Measurements from ENCODE around the gene EMC7. TPM values are rescaled to one million over a fixed set of nuclear protein-coding genes. Genes with fewer than 3 reads are reported as not detected.
A peak's percentile ranks its signal among the peaks of the same experiment; 100 is the strongest.

Gene EMC7
- total RNA-seq, 2 donors from 2014 or later: 75.7 to 77.6 TPM

GRCh38 chr15:34046471-34047145 lies 55.1 kb downstream of the EMC7 start:
- ATAC-seq (replicated peaks in 1 of 2) (no peak), DNase-seq (no peak)
- no peak overlapping the region for H3K4me3 Mint-ChIP-seq
- peaks cover 16 to 17% of the 10 kb centered on the region in 2 donors for H3K9me3 Mint-ChIP-seq
- H3K36me3 Mint-ChIP-seq (ENCODE audit: insufficient read depth in 2 of 2): peaks cover 12 to 21% of the 10 kb centered on the region in 2 donors
- H3K4me1 Mint-ChIP-seq (ENCODE audit: low read depth): peaks cover 15% of the 10 kb centered on the region
- no peak overlapping the region for H3K27ac Mint-ChIP-seq
- no peaks in the 10 kb centered on the region for H3K27me3 Mint-ChIP-seq (ENCODE audit: low read depth)

GRCh38 chr15:34043813-34044212 lies 57.8 kb downstream of the EMC7 start:
- no peaks in the 10 kb centered on the region for H3K9me3 Mint-ChIP-seq
- ATAC-seq (replicated peaks in 1 of 2) (no peak), DNase-seq (no peak)
- H3K27me3 Mint-ChIP-seq (ENCODE audit: low read depth): no peaks in the 10 kb centered on the region
- peaks cover 29% of the 10 kb centered on the region for H3K4me1 Mint-ChIP-seq (ENCODE audit: low read depth)
- no peak overlapping the region for H3K27ac Mint-ChIP-seq
- no peak overlapping the region for H3K4me3 Mint-ChIP-seq
- no peaks in the 10 kb centered on the region for H3K36me3 Mint-ChIP-seq (ENCODE audit: insufficient read depth in 2 of 2)

- H3K4me3 Mint-ChIP-seq: no peak overlapping the region
- no peak for DNase-seq
Measured at GRCh38 chr15:34043391-34043790, 58.3 kb downstream of the EMC7 start.

DNA sequence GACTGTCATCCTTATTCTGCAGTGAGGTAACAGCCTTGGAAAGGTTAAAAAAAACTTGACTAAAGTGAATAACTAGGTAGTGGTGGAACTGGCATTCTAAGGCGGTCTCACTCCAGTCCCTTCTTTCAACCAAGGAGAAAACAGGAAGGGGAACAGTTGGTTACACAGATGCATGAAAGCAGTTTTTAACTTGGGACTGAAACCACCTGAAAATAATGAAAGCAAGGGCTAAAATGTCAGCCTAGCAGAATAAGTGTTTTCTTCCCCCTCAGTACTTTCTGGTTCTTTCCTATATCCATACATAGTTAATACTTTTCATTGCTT lies 61.9 kb downstream of the EMC7 start:
- Mint-ChIP-seq H3K27me3 (ENCODE audit: low read depth) (no peaks in the 10 kb centered on the region), H3K9me3 (no peaks in the 10 kb centered on the region)
- ATAC-seq (replicated peaks in 1 of 2): no peak

More at GRCh38 chr15:34043391-34043790, 58.3 kb downstream of the EMC7 start:
- Mint-ChIP-seq H3K27ac (no peak overlapping the region), H3K9me3 (no peaks in the 10 kb centered on the region), H3K4me1 (ENCODE audit: low read depth) (peaks cover 29% of the 10 kb centered on the region), H3K27me3 (ENCODE audit: low read depth) (no peaks in the 10 kb centered on the region), H3K36me3 (ENCODE audit: insufficient read depth in 2 of 2) (no peaks in the 10 kb centered on the region)
- ATAC-seq (replicated peaks in 1 of 2): no peak

GRCh38 chr15:34038871-34039789 lies 62.5 kb downstream of the EMC7 start, which contains the start of gene AVEN:
Gene AVEN (minus strand): TSS chr15:34039204. CDS start chr15:34039046, 158 bp downstream.
- ATAC-seq (replicated peaks in 1 of 2) (peak; percentile 79), DNase-seq (peak; percentile 75)
- no peaks in the 10 kb centered on the region for H3K9me3 Mint-ChIP-seq
- H3K4me3 Mint-ChIP-seq: peak within 1 kb of the TSS; percentile 92 to 100
- H3K36me3 Mint-ChIP-seq (ENCODE audit: insufficient read depth in 2 of 2): no peaks in the 10 kb centered on the region
- H3K4me1 Mint-ChIP-seq (ENCODE audit: low read depth): peaks cover 54% of the 10 kb centered on the region
- peak within 1 kb of the TSS; percentile 94 for H3K27ac Mint-ChIP-seq
- H3K27me3 Mint-ChIP-seq (ENCODE audit: low read depth): no peaks in the 10 kb centered on the region

More for the DNA sequence above, 61.9 kb downstream of the EMC7 start:
- Mint-ChIP-seq H3K4me3 (peak overlapping the region; percentile 74 to 85), H3K36me3 (ENCODE audit: insufficient read depth in 2 of 2) (no peaks in the 10 kb centered on the region), H3K4me1 (ENCODE audit: low read depth) (peaks cover 56% of the 10 kb centered on the region), H3K27ac (peak overlapping the region; percentile 72)
- DNase-seq: no peak

DNA sequence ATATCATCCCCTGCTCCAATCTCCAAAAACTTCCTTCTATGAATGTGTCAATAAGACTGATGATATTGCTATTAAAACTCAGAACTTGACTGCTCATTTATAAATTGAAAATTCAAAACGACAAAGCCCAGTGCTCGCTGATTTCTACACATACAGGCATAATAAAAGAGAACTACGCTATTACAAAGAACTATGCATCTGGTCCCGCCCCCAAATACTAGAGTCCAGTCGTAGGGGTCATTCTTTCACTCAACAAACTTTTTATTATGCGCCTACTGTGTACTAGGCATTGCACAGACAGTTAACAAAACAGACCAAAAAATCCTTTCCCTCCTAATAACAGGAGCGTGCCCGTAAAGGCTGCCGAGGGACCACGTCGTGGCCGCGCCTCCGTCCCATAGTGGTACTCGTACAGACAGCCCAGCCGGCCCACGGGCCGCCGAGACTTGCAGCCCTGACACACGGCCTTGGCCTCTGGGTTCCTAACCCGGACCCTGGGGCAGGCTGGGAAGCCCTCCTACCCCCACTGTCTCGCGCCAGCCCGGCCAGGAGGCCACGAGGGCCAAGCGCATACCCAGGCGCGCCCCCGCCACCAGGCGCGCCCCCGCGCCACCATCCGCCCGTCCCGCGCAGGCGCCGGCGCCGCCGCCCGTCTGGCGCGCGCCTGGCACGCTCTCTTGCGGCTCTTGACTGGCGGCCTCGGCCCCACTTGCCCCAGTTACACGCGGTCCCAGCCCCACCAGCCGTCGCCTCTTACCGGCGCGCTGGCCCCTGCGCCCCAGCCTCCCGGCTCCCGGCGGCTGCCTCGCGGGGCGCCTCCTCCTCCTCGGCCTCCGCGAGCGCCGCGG lies 63.4 kb downstream of the EMC7 start:
- H3K4me3 Mint-ChIP-seq: peak overlapping the region; percentile 92 to 100
- no peaks in the 10 kb centered on the region for H3K27me3 Mint-ChIP-seq (ENCODE audit: low read depth)
- H3K36me3 Mint-ChIP-seq (ENCODE audit: insufficient read depth in 2 of 2): no peaks in the 10 kb centered on the region
- peak overlapping the region; percentile 94 for H3K27ac Mint-ChIP-seq
- peak; percentile 71 to 74 for ATAC-seq (replicated peaks in 1 of 2)
- H3K4me1 Mint-ChIP-seq (ENCODE audit: low read depth): peaks cover 46% of the 10 kb centered on the region
- DNase-seq: peak; percentile 74 to 84
- H3K9me3 Mint-ChIP-seq: no peaks in the 10 kb centered on the region

Other genes with a start within 250 kb of the EMC7 start
- not detected for gene CHRM5, start 133.4 kb downstream of the EMC7 start, total RNA-seq
- gene AVEN, start 62.7 kb downstream of the EMC7 start, total RNA-seq: 10 to 100 TPM; 10.3 to 18.6 TPM
- gene PGBD4, start 221 bp upstream of the EMC7 start, total RNA-seq: 1 to 10 TPM; 3.7 to 5.1 TPM
- gene KATNBL1, start 108.2 kb upstream of the EMC7 start, total RNA-seq: 10 to 100 TPM; 39.2 to 41.3 TPM
- 10 to 100 TPM; 74.6 to 85.0 TPM for gene EMC4, start 123.2 kb upstream of the EMC7 start, total RNA-seq
- 10 to 100 TPM; 25.0 to 31.3 TPM for gene SLC12A6, start 235.9 kb upstream of the EMC7 start, total RNA-seq
- gene NOP10, start 241.3 kb upstream of the EMC7 start, total RNA-seq: 100 to 1,000 TPM; 126 to 158 TPM
- gene NUTM1, start 241.5 kb upstream of the EMC7 start, total RNA-seq: not detected